Mesenchymal stem cell (in vitro differentiated cells and primary cell): ENCODE data around the gene SEL1L2.

Experiments used
- DNase-seq: peaks from one replicate; pipeline ENCODE4 v3.0.0-alpha.2; 2013
- H2AFZ ChIP-seq: one replicate; pipeline ENCODE4 v1.6.1; 2013; ENCODE audit warnings: low read depth, mild to moderate bottlenecking, control low read depth, inconsistent platforms, low read length, moderate library complexity
- H2AK5ac ChIP-seq: 2 replicates; pipeline ENCODE4 v1.6.1; 2013; ENCODE audit warnings: low read length, moderate library complexity, mild to moderate bottlenecking, inconsistent platforms; ENCODE audit not compliant: severe bottlenecking
- H2BK120ac ChIP-seq: one replicate; pipeline ENCODE4 v1.6.1; 2013; ENCODE audit warnings: low read depth, mild to moderate bottlenecking, inconsistent platforms, low read length, moderate library complexity
- H2BK12ac ChIP-seq, 2 experiments: one replicate each; pipeline ENCODE4 v1.6.1; 2013; ENCODE audit warnings: inconsistent platforms in 2 of 2, low read length in 2 of 2, mild to moderate bottlenecking in 2 of 2, moderate library complexity in 2 of 2, control low read depth in 1 of 2
- H2BK15ac ChIP-seq: one replicate; pipeline ENCODE4 v1.6.1; 2013; ENCODE audit warnings: mild to moderate bottlenecking, low read depth, inconsistent platforms; ENCODE audit not compliant: poor library complexity, severe bottlenecking
- H2BK5ac ChIP-seq: 2 replicates; pipeline ENCODE4 v1.6.1; 2013; ENCODE audit warnings: low read depth, mild to moderate bottlenecking, low read length, control low read depth, inconsistent platforms; ENCODE audit not compliant: poor library complexity, severe bottlenecking
- H3K14ac ChIP-seq, 2 experiments: one replicate each; pipeline ENCODE4 v1.6.1; 2013; ENCODE audit warnings: inconsistent platforms in 2 of 2, low read length in 2 of 2, control low read depth in 1 of 2, mild to moderate bottlenecking in 1 of 2, moderate library complexity in 1 of 2
- H3K18ac ChIP-seq, 2 experiments: one replicate each; pipeline ENCODE4 v1.6.1; 2013; ENCODE audit warnings: inconsistent platforms in 2 of 2, low read length in 2 of 2, control low read depth in 1 of 2, low read depth in 1 of 2, mild to moderate bottlenecking in 1 of 2
- H3K23ac ChIP-seq, 2 experiments: one replicate each; pipeline ENCODE4 v1.6.1; 2013; ENCODE audit warnings: inconsistent platforms in 2 of 2, low read length in 2 of 2, mild to moderate bottlenecking in 2 of 2, moderate library complexity in 2 of 2, control low read depth in 1 of 2
- H3K27ac ChIP-seq: 2 replicates; pipeline ENCODE4 v1.5.1; 2013; ENCODE audit warnings: mild to moderate bottlenecking, moderate library complexity, low read length, control low read depth, inconsistent platforms; ENCODE audit not compliant: poor library complexity, severe bottlenecking
- H3K27me3 ChIP-seq, 2 experiments: 2 replicates each; pipeline versions ENCODE4 v1.6.1 to v1.7.0; 2013; ENCODE audit warnings: low read length in 2 of 2, mild to moderate bottlenecking in 2 of 2, moderate library complexity in 2 of 2, control low read depth in 1 of 2, inconsistent platforms in 1 of 2; ENCODE audit not compliant: control insufficient read depth in 1 of 2, insufficient read depth in 1 of 2
- H3K36me3 ChIP-seq, 2 experiments: 2 replicates each; pipeline versions ENCODE4 v1.6.1 to v1.7.0; 2013; ENCODE audit warnings: low read length in 2 of 2, control low read depth in 1 of 2, inconsistent platforms in 1 of 2, low read depth in 1 of 2, mild to moderate bottlenecking in 1 of 2; ENCODE audit not compliant: insufficient read depth in 2 of 2, control insufficient read depth in 1 of 2
- H3K4ac ChIP-seq, 2 experiments: one replicate each; pipeline ENCODE4 v1.6.1; 2013; ENCODE audit warnings: inconsistent platforms in 2 of 2, low read length in 2 of 2, mild to moderate bottlenecking in 2 of 2, moderate library complexity in 2 of 2, control low read depth in 1 of 2, low read depth in 1 of 2
- H3K4me1 ChIP-seq: 2 replicates; pipeline ENCODE4 v1.6.1; 2013; ENCODE audit warnings: low read depth, low read length, control low read depth; ENCODE audit not compliant: control insufficient read depth, insufficient read depth
- H3K4me2 ChIP-seq: 2 replicates; pipeline ENCODE4 v1.6.1; 2013; ENCODE audit warnings: low read length, mild to moderate bottlenecking, inconsistent platforms; ENCODE audit not compliant: poor library complexity, severe bottlenecking
- H3K4me3 ChIP-seq, 2 experiments: 2 replicates each; pipeline versions ENCODE4 v1.5.1 to v1.7.0; 2013; ENCODE audit warnings: low read length in 2 of 2, mild to moderate bottlenecking in 2 of 2, control low read depth in 1 of 2, low read depth in 1 of 2; ENCODE audit not compliant: insufficient read depth in 1 of 2
- H3K79me1 ChIP-seq: replicated peaks from 2 replicates; pipeline ENCODE4 v1.6.1; 2013; ENCODE audit warnings: mild to moderate bottlenecking, control low read depth, low read length, inconsistent platforms; ENCODE audit not compliant: poor library complexity, severe bottlenecking
- H3K9ac ChIP-seq: 2 replicates; pipeline ENCODE4 v1.7.0; 2013; ENCODE audit warnings: mild to moderate bottlenecking, low read length, moderate library complexity
- H3K9me3 ChIP-seq: 2 replicates; pipeline ENCODE4 v1.7.0; 2013; ENCODE audit warnings: mild to moderate bottlenecking, low read length; ENCODE audit not compliant: control insufficient read depth
- H4K8ac ChIP-seq: one replicate; pipeline ENCODE4 v1.6.1; 2013; ENCODE audit warnings: inconsistent platforms, mild to moderate bottlenecking, low read length, moderate library complexity
- H4K91ac ChIP-seq: one replicate; pipeline ENCODE4 v1.6.1; 2013; ENCODE audit warnings: mild to moderate bottlenecking, low read length, inconsistent platforms
- WGBS: methylation state at CpG from one replicate; pipeline ENCODE4 v1.1.7; 2013; ENCODE audit warnings: mixed read lengths; 5-methylcytosine and 5-hydroxymethylcytosine counted together

SEL1L2 gene

GRCh38 chr20:13900496-13900895 lies 89.9 kb downstream of the SEL1L2 start:
- Histone ChIP-seq H3K4ac (no peak overlapping the region), H3K27me3 (no peaks in the 10 kb centered on the region), H4K91ac (no peak overlapping the region), H3K27ac (no peak overlapping the region), H3K4me3 (no peak overlapping the region), H2BK15ac (no peak overlapping the region), H3K79me1 (no peaks in the 10 kb centered on the region), H3K4me2 (no peak overlapping the region), H3K23ac (no peak overlapping the region), H3K14ac (no peak overlapping the region), H2AK5ac (no peak overlapping the region), H3K18ac (no peak overlapping the region), H2BK120ac (no peak overlapping the region), H3K36me3 (no peaks in the 10 kb centered on the region), H3K9ac (no peak overlapping the region), H2BK5ac (no peak overlapping the region), H4K8ac (no peak overlapping the region), H3K9me3 (no peaks in the 10 kb centered on the region), H2BK12ac (no peak overlapping the region), H3K4me1 (no peaks in the 10 kb centered on the region), H2AFZ (no peak overlapping the region)
- 97% methylated on average over 9 of the region's 10 CpGs for WGBS
- no peak for DNase-seq

GRCh38 chr20:13898012-13898612 lies 92.3 kb downstream of the SEL1L2 start:
- H3K18ac ChIP-seq = no peak overlapping the region
- no peak overlapping the region for H3K4me3 ChIP-seq
- no peak overlapping the region for H2AK5ac ChIP-seq
- no peaks in the 10 kb centered on the region for H3K36me3 ChIP-seq
- DNase-seq = no peak
- H2BK5ac ChIP-seq = no peak overlapping the region
- no peak overlapping the region for H2BK12ac ChIP-seq
- H3K27ac ChIP-seq = no peak overlapping the region
- no peak overlapping the region for H2BK15ac ChIP-seq
- peaks cover 7% of the 10 kb centered on the region for H3K9me3 ChIP-seq
- H3K4me2 ChIP-seq = no peak overlapping the region
- no peaks in the 10 kb centered on the region for H3K79me1 ChIP-seq
- H3K4ac ChIP-seq = no peak overlapping the region
- H3K14ac ChIP-seq = no peak overlapping the region
- H3K4me1 ChIP-seq = no peaks in the 10 kb centered on the region
- H3K9ac ChIP-seq = no peak overlapping the region
- H4K91ac ChIP-seq = no peak overlapping the region
- H4K8ac ChIP-seq = no peak overlapping the region
- H3K23ac ChIP-seq = no peak overlapping the region
- H3K27me3 ChIP-seq = no peaks in the 10 kb centered on the region
- WGBS = 58% methylated on average over 2 of the region's 2 CpGs
- H2BK120ac ChIP-seq = no peak overlapping the region
- H2AFZ ChIP-seq = no peak overlapping the region

- Histone ChIP-seq H3K4me1 (no peaks in the 10 kb centered on the region), H2AFZ (no peak overlapping the region)
- no CpG with 5 or more reads among the region's 1 CpG for WGBS
Observed at GRCh38 chr20:13891575-13891974, 98.8 kb downstream of the SEL1L2 start.

GRCh38 chr20:13884803-13885202 lies 105.6 kb downstream of the SEL1L2 start:
- Histone ChIP-seq H3K36me3 (no peaks in the 10 kb centered on the region), H2BK120ac (no peak overlapping the region), H3K23ac (no peak overlapping the region), H3K4me3 (no peak overlapping the region), H2AK5ac (no peak overlapping the region), H3K27ac (no peak overlapping the region), H3K79me1 (no peaks in the 10 kb centered on the region), H2BK12ac (no peak overlapping the region), H2BK15ac (no peak overlapping the region), H3K27me3 (no peaks in the 10 kb centered on the region), H4K8ac (no peak overlapping the region), H2BK5ac (no peak overlapping the region), H3K9ac (no peak overlapping the region), H3K18ac (no peak overlapping the region), H3K4ac (no peak overlapping the region), H3K4me1 (no peaks in the 10 kb centered on the region), H3K14ac (no peak overlapping the region), H2AFZ (no peak overlapping the region), H3K9me3 (no peaks in the 10 kb centered on the region), H3K4me2 (no peak overlapping the region), H4K91ac (no peak overlapping the region)
- DNase-seq = no peak
- WGBS = 80% methylated on average over 5 of the region's 6 CpGs

More at GRCh38 chr20:13891575-13891974, 98.8 kb downstream of the SEL1L2 start:
- no peak overlapping the region for H2BK15ac ChIP-seq
- H2BK12ac ChIP-seq = no peak overlapping the region
- H2BK5ac ChIP-seq = no peak overlapping the region
- no peaks in the 10 kb centered on the region for H3K36me3 ChIP-seq
- H3K4me2 ChIP-seq = no peak overlapping the region
- no peak overlapping the region for H3K18ac ChIP-seq
- H3K4ac ChIP-seq = no peak overlapping the region
- no peak overlapping the region for H3K14ac ChIP-seq
- no peak overlapping the region for H3K23ac ChIP-seq
- H3K9ac ChIP-seq = no peak overlapping the region
- no peaks in the 10 kb centered on the region for H3K79me1 ChIP-seq
- no peak overlapping the region for H4K8ac ChIP-seq
- no peaks in the 10 kb centered on the region for H3K27me3 ChIP-seq
- no peak overlapping the region for H2BK120ac ChIP-seq
- no peak overlapping the region for H2AK5ac ChIP-seq
- no peak for DNase-seq
- no peak overlapping the region for H3K27ac ChIP-seq
- H4K91ac ChIP-seq = no peak overlapping the region
- H3K4me3 ChIP-seq = no peak overlapping the region
- peaks cover 33% of the 10 kb centered on the region for H3K9me3 ChIP-seq
